Testis (tissue), 3 donors: Measurements from ENCODE around the gene MYO1B. TPM values are rescaled to one million over a fixed set of nuclear protein-coding genes. Genes with fewer than 3 reads are reported as not detected.

ENCODE experiments used
- DNase-seq: peaks from one replicate; pipeline ENCODE4 v3.0.0-alpha.2; 2019
- H3K27ac ChIP-seq, 2 donors: fragments of 200-600 bp; sonication (generic); one replicate each; pipeline ENCODE4 v1.5.1; 2019
- H3K27me3 ChIP-seq: fragments of 200-600 bp; sonication (generic); one replicate; pipeline ENCODE4 v1.5.1; 2019
- H3K36me3 ChIP-seq: fragments of 200-600 bp; sonication (generic); one replicate; pipeline ENCODE4 v1.5.1; 2017; ENCODE audit warnings: low read depth; ENCODE audit errors: missing control alignments
- H3K4me1 ChIP-seq: fragments of 200-600 bp; sonication (generic); one replicate; pipeline ENCODE4 v1.5.1; 2019
- H3K4me3 ChIP-seq, 2 donors: fragments of 200-600 bp; sonication (generic); one replicate each; pipeline ENCODE4 v1.5.1; 2017 to 2019
- H3K9me3 ChIP-seq: fragments of 200-600 bp; sonication (generic); one replicate; pipeline ENCODE4 v1.5.1; 2017
- CTCF ChIP-seq, 3 experiments: fragments of 450-650 bp in 2 of 3; fragments of 200-600 bp in 1 of 3; sonication (generic) in 1 of 3; IDR thresholded peaks; one replicate each; pipeline ENCODE4 v1.5.1; 2016 to 2019; ENCODE audit warnings: antibody characterized with exemption in 3 of 3, mild to moderate bottlenecking in 2 of 3, moderate library complexity in 1 of 3
- POLR2A ChIP-seq: fragments of 450-650 bp; IDR thresholded peaks from one replicate; pipeline ENCODE4 v1.6.1; 2017; ENCODE audit warnings: antibody characterized with exemption, mild to moderate bottlenecking, moderate library complexity
- WGBS, 2 donors: methylation state at CpG; one replicate each; pipeline ENCODE4 v1.1.5; 2018; 5-methylcytosine and 5-hydroxymethylcytosine counted together
- intact Hi-C: fragments of 100-400 bp; cut with DNase I; formaldehyde crosslinking; loops from one replicate; pipeline ENCODE4 v1.15.1; 2023; ENCODE audit warnings: low total_unique reads
- polyA plus RNA-seq: library from polyadenylated mRNA; stranded (reverse); fragments of 350-450 nt; fragmentation: Illumina TruSeq; extraction: RNeasy Lipid Tissue Mini Kit (QIAGEN cat#74804); gene quantifications from one replicate; pipeline ENCODE4 v1.2.3, GENCODE V29; 2014; ENCODE audit warnings: low read depth, low replicate concordance; ENCODE audit not compliant: insufficient read depth
- total RNA-seq, 2 donors: library from RNA; depleted of rRNA; stranded (reverse); fragments of >200 nt; gene quantifications; one replicate each; pipeline ENCODE4 v1.2.3, GENCODE V29; 2016

Gene MYO1B
- total and polyA plus RNA-seq, 3 donors from 2014 or later, result 14.5 to 30.8 (median 26.8) TPM

- TF ChIP-seq POLR2A, result no peak
- no peak for TF ChIP-seq CTCF (IDR thresholded peaks at IDR 0.05)
- Histone ChIP-seq H3K4me1 (no peaks in the 10 kb centered on the region), H3K27me3 (no peaks in the 10 kb centered on the region), H3K9me3 (no peaks in the 10 kb centered on the region), H3K4me3 (no peak overlapping the region), H3K27ac (no peak overlapping the region), H3K36me3 (no peaks in the 10 kb centered on the region)
- DNase-seq, result no peak
- intact Hi-C loops, result no loop called here
- WGBS, 2 donors, result 34 to 52% methylated on average over 3 to 4 of the region's 4 CpGs
Observed at GRCh38 chr2:191222507-191222906, 22.7 kb upstream of the MYO1B start.

- no peak for DNase-seq
- H3K27me3 ChIP-seq, result no peaks in the 10 kb centered on the region
- TF ChIP-seq POLR2A (no peak), CTCF (IDR thresholded peaks at IDR 0.05) (no peak)
Observed at GRCh38 chr2:191222952-191223351, 22.3 kb upstream of the MYO1B start.

GRCh38 chr2:191225126-191225525 lies 20.1 kb upstream of the MYO1B start:
- Histone ChIP-seq H3K4me1 (no peaks in the 10 kb centered on the region), H3K36me3 (no peaks in the 10 kb centered on the region), H3K27ac (no peak overlapping the region), H3K9me3 (no peaks in the 10 kb centered on the region), H3K4me3 (no peak overlapping the region), H3K27me3 (no peaks in the 10 kb centered on the region)
- 83 to 100% methylated on average over 1 of the region's 1 CpG for WGBS, 2 donors
- DNase-seq, result no peak
- TF ChIP-seq POLR2A, result no peak
- no peak for TF ChIP-seq CTCF (IDR thresholded peaks at IDR 0.05)
- intact Hi-C loops, result no loop called here

More at GRCh38 chr2:191222952-191223351, 22.3 kb upstream of the MYO1B start:
- Histone ChIP-seq H3K27ac (no peak overlapping the region), H3K4me1 (no peaks in the 10 kb centered on the region), H3K36me3 (no peaks in the 10 kb centered on the region), H3K9me3 (no peaks in the 10 kb centered on the region), H3K4me3 (no peak overlapping the region)
- intact Hi-C loops, result no loop called here
- 68 to 72% methylated on average over 3 of the region's 3 CpGs for WGBS, 2 donors

GRCh38 chr2:191225690-191226089 lies 19.5 kb upstream of the MYO1B start:
- no peaks in the 10 kb centered on the region for H3K36me3 ChIP-seq
- H3K27me3 ChIP-seq, result no peaks in the 10 kb centered on the region
- no peak for DNase-seq
- intact Hi-C loops, result no loop called here
- H3K9me3 ChIP-seq, result no peaks in the 10 kb centered on the region
- WGBS, 2 donors, result 87 to 95% methylated on average over 1 of the region's 1 CpG
- no peaks in the 10 kb centered on the region for H3K4me1 ChIP-seq
- TF ChIP-seq POLR2A, result no peak
- no peak for TF ChIP-seq CTCF (IDR thresholded peaks at IDR 0.05)
- no peak overlapping the region for H3K4me3 ChIP-seq
- H3K27ac ChIP-seq, result no peak overlapping the region

- H3K36me3 ChIP-seq, result no peaks in the 10 kb centered on the region
- no peak for TF ChIP-seq CTCF (IDR thresholded peaks at IDR 0.05)
- TF ChIP-seq POLR2A, result no peak
- no peaks in the 10 kb centered on the region for H3K9me3 ChIP-seq
- no peaks in the 10 kb centered on the region for H3K27me3 ChIP-seq
- no peaks in the 10 kb centered on the region for H3K4me1 ChIP-seq
- 34 to 52% methylated on average over 2 of the region's 2 CpGs for WGBS, 2 donors
- no peak for DNase-seq
- no peak overlapping the region for H3K4me3 ChIP-seq
- intact Hi-C loops, result no loop called here
- no peak overlapping the region for H3K27ac ChIP-seq
Observed at GRCh38 chr2:191226196-191226595, 19.0 kb upstream of the MYO1B start.
